ENCODE data around the gene KRT35.

DNA sequence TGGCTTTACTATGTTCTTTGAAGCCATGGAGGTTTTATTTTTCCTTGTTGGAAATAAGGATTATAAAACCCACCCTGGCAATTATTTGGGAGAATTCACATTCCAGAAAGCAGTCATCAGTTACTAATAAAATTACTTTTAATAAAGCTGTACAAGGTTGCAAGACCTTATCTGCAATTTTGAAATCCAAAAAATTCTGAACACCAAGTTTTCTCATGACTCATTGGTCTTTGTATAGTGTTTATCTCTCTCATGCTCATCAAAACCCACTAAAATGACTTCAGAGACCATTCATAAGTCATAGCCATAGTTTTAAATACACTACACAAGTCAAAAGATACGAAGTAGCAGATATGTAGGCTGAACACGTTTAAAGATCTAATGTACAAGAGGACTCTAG is 34.1 kb downstream of the KRT35 start:
- TF ChIP-seq, protein P1, sequence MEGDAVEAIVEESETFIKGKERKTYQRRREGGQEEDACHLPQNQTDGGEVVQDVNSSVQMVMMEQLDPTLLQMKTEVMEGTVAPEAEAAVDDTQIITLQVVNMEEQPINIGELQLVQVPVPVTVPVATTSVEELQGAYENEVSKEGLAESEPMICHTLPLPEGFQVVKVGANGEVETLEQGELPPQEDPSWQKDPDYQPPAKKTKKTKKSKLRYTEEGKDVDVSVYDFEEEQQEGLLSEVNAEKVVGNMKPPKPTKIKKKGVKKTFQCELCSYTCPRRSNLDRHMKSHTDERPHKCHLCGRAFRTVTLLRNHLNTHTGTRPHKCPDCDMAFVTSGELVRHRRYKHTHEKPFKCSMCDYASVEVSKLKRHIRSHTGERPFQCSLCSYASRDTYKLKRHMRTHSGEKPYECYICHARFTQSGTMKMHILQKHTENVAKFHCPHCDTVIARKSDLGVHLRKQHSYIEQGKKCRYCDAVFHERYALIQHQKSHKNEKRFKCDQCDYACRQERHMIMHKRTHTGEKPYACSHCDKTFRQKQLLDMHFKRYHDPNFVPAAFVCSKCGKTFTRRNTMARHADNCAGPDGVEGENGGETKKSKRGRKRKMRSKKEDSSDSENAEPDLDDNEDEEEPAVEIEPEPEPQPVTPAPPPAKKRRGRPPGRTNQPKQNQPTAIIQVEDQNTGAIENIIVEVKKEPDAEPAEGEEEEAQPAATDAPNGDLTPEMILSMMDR (IDR thresholded peaks at IDR 0.05) = no peak
- TF ChIP-seq POLR2AphosphoS5 (IDR thresholded peaks at IDR 0.05; ENCODE audit: insufficient read depth in 1 of 2, low read depth in 1 of 2) = no peak
- TF ChIP-seq POLR2A (IDR thresholded peaks at IDR 0.05) = no peak
